ENCODE results near the gene ANKRD52.

ANKRD52 gene

DNA sequence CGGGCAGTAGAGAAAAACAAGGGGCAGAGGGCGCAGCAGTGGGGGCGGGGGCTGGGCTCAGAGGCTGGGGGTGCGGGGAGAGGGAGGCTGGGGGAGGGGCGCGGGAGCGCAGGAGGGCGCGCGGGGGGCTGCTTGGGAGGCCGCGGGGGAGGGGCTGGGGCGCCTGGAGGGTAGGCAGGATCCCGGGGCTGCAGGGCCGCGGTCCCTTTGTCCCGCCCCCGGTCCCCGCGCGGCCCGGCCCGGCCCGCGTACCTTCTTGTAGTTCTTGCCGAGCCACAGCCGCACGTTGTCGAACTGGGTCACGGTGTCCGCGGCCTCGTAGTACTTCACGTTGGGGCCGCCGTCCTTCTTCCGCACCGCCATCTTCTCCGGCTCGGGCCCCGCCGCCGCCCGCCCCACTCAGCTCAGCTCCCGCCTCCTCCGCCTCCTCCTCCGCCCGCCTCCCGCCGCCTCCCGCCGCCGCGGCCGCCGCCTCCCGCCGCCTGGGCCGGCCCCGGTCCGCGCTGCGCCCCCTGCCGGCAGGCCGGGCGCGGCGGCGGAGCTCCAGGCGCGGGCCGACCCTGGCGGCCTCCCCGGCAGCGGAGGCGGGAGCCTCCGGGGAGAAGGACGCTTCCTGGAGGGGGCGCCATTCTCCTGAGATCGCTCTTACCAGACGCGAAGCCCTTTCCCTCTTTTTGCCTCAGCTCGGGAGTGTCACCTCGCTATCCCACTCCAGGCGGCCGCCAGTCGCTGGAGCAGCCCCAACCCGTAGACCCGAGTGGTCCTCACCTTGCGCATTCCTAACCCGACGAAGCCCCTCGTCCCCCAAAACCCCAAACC lies 68.9 kb downstream of the ANKRD52 start, which contains the start of gene SMARCC2:
SMARCC2 (minus strand) TSS at position 385 of the 819 bp plus-strand sequence; CDS start at position 363, 22 bp downstream.
- in situ Hi-C loops (cut with HindIII; ENCODE audit: low sequenced_read_pairs): no loop called here
- peak; percentile 88 for DNase-seq (ENCODE audit: low read depth, low spot score)
- TF ChIP-seq, protein P1, sequence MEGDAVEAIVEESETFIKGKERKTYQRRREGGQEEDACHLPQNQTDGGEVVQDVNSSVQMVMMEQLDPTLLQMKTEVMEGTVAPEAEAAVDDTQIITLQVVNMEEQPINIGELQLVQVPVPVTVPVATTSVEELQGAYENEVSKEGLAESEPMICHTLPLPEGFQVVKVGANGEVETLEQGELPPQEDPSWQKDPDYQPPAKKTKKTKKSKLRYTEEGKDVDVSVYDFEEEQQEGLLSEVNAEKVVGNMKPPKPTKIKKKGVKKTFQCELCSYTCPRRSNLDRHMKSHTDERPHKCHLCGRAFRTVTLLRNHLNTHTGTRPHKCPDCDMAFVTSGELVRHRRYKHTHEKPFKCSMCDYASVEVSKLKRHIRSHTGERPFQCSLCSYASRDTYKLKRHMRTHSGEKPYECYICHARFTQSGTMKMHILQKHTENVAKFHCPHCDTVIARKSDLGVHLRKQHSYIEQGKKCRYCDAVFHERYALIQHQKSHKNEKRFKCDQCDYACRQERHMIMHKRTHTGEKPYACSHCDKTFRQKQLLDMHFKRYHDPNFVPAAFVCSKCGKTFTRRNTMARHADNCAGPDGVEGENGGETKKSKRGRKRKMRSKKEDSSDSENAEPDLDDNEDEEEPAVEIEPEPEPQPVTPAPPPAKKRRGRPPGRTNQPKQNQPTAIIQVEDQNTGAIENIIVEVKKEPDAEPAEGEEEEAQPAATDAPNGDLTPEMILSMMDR (IDR thresholded peaks at IDR 0.05; ENCODE audit: low read depth, low read length): peak; percentile 69
- peak within 1 kb of the TSS; percentile 77 for H3K4me3 ChIP-seq (ENCODE audit: low read depth, low read length)

DNA sequence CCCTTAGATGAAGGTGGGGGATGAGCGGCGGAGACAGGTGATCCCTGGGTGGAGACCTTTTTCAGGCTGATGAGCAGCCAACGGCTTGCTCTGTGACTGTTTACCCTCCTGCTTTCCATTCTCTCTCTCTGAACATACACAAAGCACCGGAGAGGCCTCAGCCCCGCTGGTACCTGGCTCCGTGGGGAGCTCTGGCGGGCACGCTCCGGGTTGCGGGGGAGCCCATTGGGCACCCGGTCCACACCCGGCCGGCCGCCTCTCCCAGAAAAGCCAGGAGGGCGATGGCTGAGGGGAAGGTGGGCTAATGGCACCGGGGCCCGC lies 69.4 kb downstream of the ANKRD52 start:
- peak overlapping the region; percentile 77 for H3K4me3 ChIP-seq (ENCODE audit: low read depth, low read length)
- DNase-seq (ENCODE audit: low read depth, low spot score): no peak
- TF ChIP-seq, protein P1 (IDR thresholded peaks at IDR 0.05; ENCODE audit: low read depth, low read length): no peak
- in situ Hi-C loops (cut with HindIII; ENCODE audit: low sequenced_read_pairs): no loop called here

- in situ Hi-C loops (cut with HindIII; ENCODE audit: low sequenced_read_pairs): no loop called here
- H3K4me3 ChIP-seq (ENCODE audit: low read depth, low read length): peak overlapping the region; percentile 77
- DNase-seq (ENCODE audit: low read depth, low spot score): no peak
- TF ChIP-seq, protein P1 (IDR thresholded peaks at IDR 0.05; ENCODE audit: low read depth, low read length): no peak
Measured at GRCh38 chr12:56188131-56188777, 69.9 kb downstream of the ANKRD52 start.

Data from astrocyte of the spinal cord (primary cell).